Stimulated activated naive CD8-positive, alpha-beta T cell treated with anti-CD3 and anti-CD28 coated beads, Interleukin-15, Interleukin-2, amounts not matched to agents 100 ng/mL and 50 ng/mL, for 24 hours (primary cell): ENCODE measurements around the gene OR56B1.
"Not testable (repeated sequence)": the region's sequence is repeated elsewhere in the genome, so short reads cannot be mapped to it uniquely, and the experiment has no call there.

Source experiments
- H3K27ac Mint-ChIP-seq: one replicate; pipeline ENCODE4 v1.8.0; 2021; ENCODE audit warnings: mild to moderate bottlenecking, mixed read lengths
- H3K27me3 Mint-ChIP-seq: one replicate; pipeline ENCODE4 v1.8.0; 2021; ENCODE audit warnings: mixed read lengths
- H3K36me3 Mint-ChIP-seq: one replicate; pipeline ENCODE4 v1.8.0; 2021; ENCODE audit warnings: low read depth, mixed read lengths
- H3K4me1 Mint-ChIP-seq: one replicate; pipeline ENCODE4 v1.8.0; 2021; ENCODE audit warnings: low read depth, mixed read lengths
- H3K4me3 Mint-ChIP-seq: one replicate; pipeline ENCODE4 v1.8.0; 2021; ENCODE audit warnings: mild to moderate bottlenecking, mixed read lengths
- H3K9me3 Mint-ChIP-seq: one replicate; pipeline ENCODE4 v1.8.0; 2021; ENCODE audit warnings: mixed read lengths

OR56B1 gene

GRCh38 chr11:5705688-5706087 lies 30.6 kb upstream of the OR56B1 start:
- Mint-ChIP-seq H3K4me3 (no peak overlapping the region), H3K36me3 (peaks cover 76% of the 10 kb centered on the region), H3K9me3 (no peaks in the 10 kb centered on the region), H3K4me1 (peaks cover 44% of the 10 kb centered on the region), H3K27me3 (no peaks in the 10 kb centered on the region), H3K27ac (no peak overlapping the region)

- Mint-ChIP-seq H3K4me1 (peaks cover 5% of the 10 kb centered on the region), H3K27ac (no peak overlapping the region), H3K27me3 (no peaks in the 10 kb centered on the region), H3K4me3 (no peak overlapping the region), H3K36me3 (peaks cover 21% of the 10 kb centered on the region), H3K9me3 (no peaks in the 10 kb centered on the region)
Measured at GRCh38 chr11:5712507-5712906, 23.7 kb upstream of the OR56B1 start.

DNA sequence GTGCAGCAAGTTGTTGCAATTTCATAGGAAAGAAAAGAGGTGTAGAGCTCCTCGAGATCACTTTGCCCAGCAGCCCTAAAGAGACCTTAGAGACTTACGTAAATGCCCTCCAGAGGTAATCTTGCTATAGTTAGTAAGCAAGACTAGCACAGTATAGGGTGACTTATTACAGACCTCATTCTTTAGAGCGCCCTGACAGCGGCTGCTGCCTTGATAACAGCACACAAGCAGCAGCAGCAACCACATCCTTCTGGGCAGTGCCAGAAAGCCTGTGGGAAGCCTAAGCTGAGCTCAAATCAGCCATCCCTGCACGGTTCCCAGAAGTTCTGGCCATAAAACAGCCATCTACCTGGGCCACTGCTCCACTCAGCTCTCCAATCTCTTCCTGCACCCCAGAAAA lies 22.6 kb upstream of the OR56B1 start:
- H3K27ac Mint-ChIP-seq, result no peak overlapping the region
- peaks cover 19% of the 10 kb centered on the region for H3K36me3 Mint-ChIP-seq
- H3K4me1 Mint-ChIP-seq, result peaks cover 5% of the 10 kb centered on the region
- peaks cover 5% of the 10 kb centered on the region for H3K9me3 Mint-ChIP-seq
- H3K27me3 Mint-ChIP-seq, result no peaks in the 10 kb centered on the region
- no peak overlapping the region for H3K4me3 Mint-ChIP-seq

DNA sequence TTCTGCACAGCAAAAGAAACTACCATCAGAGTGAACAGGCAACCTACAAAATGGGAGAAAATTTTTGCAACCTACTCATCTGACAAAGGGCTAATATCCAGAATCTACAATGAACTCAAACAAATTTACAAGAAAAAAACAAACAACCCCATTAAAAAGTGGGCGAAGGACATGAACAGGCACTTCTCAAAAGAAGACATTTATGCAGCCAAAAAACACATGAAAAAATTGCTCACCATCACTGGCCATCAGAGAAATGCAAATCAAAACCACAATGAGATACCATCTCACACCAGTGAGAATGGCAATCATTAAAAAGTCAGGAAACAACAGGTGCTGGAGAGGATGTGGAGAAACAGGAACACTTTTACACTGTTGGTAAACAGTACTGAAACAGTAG lies 19.7 kb upstream of the OR56B1 start:
- peaks cover 11% of the 10 kb centered on the region for H3K9me3 Mint-ChIP-seq
- not testable (repeated sequence) for H3K4me3 Mint-ChIP-seq, H3K27me3 Mint-ChIP-seq, H3K36me3 Mint-ChIP-seq, H3K4me1 Mint-ChIP-seq, H3K27ac Mint-ChIP-seq

GRCh38 chr11:5719703-5720495 lies 16.3 kb upstream of the OR56B1 start:
- Mint-ChIP-seq H3K4me1 (no peaks in the 10 kb centered on the region), H3K27me3 (no peaks in the 10 kb centered on the region), H3K36me3 (peaks cover 5% of the 10 kb centered on the region), H3K4me3 (no peak overlapping the region), H3K9me3 (peaks cover 11% of the 10 kb centered on the region), H3K27ac (no peak overlapping the region)

GRCh38 chr11:5722622-5723021 lies 13.6 kb upstream of the OR56B1 start:
- Mint-ChIP-seq H3K36me3 (peaks cover 5% of the 10 kb centered on the region), H3K9me3 (peaks cover 11% of the 10 kb centered on the region), H3K27ac (no peak overlapping the region)

GRCh38 chr11:5726351-5726750 lies 9.9 kb upstream of the OR56B1 start:
- Mint-ChIP-seq H3K4me3 (no peak overlapping the region), H3K27ac (no peak overlapping the region), H3K4me1 (no peaks in the 10 kb centered on the region), H3K9me3 (no peaks in the 10 kb centered on the region), H3K36me3 (no peaks in the 10 kb centered on the region), H3K27me3 (no peaks in the 10 kb centered on the region)

More at GRCh38 chr11:5722622-5723021, 13.6 kb upstream of the OR56B1 start:
- no peaks in the 10 kb centered on the region for H3K4me1 Mint-ChIP-seq
- H3K4me3 Mint-ChIP-seq, result no peak overlapping the region
- H3K27me3 Mint-ChIP-seq, result no peaks in the 10 kb centered on the region

DNA sequence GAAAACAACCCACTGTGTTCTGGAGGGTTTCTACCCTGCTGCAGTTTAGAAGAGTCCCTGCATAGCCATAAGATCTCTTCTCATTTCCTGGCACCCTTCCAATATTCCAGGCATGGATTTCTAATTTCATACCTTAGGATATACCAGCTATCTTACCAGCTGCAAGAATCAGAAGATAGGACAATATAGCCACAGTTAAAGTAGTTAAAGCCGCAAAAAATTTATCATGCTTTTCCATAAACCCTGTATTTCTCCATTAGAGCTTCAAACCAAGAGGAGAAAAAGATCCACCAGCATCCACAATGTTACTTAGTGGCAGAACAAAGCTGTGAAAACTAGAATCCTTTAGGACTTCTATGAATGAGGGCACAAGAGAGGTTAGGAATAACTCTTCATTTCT lies 8.6 kb upstream of the OR56B1 start:
- Mint-ChIP-seq H3K27ac (no peak overlapping the region), H3K36me3 (no peaks in the 10 kb centered on the region), H3K9me3 (no peaks in the 10 kb centered on the region), H3K4me1 (no peaks in the 10 kb centered on the region), H3K27me3 (no peaks in the 10 kb centered on the region), H3K4me3 (no peak overlapping the region)

DNA sequence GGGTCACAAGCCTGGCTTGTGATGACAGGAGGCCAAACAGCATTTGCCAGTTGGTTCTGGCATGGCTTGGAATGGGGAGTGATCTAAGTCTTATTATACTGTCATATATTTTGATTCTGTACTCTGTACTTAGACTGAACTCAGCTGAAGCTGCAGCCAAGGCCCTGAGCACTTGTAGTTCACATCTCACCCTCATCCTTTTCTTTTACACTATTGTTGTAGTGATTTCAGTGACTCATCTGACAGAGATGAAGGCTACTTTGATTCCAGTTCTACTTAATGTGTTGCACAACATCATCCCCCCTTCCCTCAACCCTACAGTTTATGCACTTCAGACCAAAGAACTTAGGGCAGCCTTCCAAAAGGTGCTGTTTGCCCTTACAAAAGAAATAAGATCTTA lies 843 bp downstream of the OR56B1 start:
- Mint-ChIP-seq H3K9me3 (peaks cover 23% of the 10 kb centered on the region), H3K27me3 (peaks cover 7% of the 10 kb centered on the region), H3K27ac (no peak overlapping the region), H3K4me3 (no peak overlapping the region), H3K36me3 (peaks cover 16% of the 10 kb centered on the region), H3K4me1 (no peaks in the 10 kb centered on the region)

DNA sequence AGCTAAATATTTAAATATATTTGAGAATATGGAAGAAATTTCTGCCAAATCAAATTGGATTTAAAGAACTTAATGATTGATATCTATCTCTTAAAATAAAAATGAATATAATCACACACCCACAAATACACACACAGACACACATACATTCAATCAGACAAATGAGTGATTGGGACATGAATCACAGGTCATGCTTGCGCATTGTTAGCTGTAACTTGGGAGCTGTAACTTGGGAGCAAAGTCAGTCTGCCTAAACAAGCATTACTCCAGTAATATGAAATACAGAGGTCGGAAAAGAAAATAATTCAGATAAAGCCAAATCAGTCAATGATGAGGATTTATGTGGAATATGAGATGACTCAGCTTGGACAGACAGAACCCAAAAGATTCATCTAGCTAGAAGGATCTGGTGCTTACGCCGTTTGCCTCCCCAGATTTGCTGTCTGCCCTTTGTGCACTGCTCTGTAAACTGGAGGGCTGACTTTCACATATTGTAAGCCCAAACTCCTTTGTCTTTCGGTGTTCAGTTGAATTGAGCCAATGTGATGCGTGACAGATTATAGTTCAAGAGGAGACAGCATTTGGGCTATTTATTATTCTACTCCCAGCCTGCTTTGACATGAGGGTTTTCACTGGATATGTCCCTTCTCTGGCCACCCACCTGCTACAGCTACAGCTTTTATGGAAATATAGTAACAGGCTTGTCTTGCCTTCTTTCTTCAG lies 1.6 kb downstream of the OR56B1 start:
- Mint-ChIP-seq H3K27me3 (peaks cover 7% of the 10 kb centered on the region), H3K4me3 (no peak overlapping the region), H3K36me3 (peaks cover 16% of the 10 kb centered on the region), H3K4me1 (no peaks in the 10 kb centered on the region), H3K9me3 (peaks cover 25% of the 10 kb centered on the region), H3K27ac (no peak overlapping the region)

GRCh38 chr11:5738431-5738830 lies 2.2 kb downstream of the OR56B1 start:
- Mint-ChIP-seq H3K4me3 (no peak overlapping the region), H3K4me1 (no peaks in the 10 kb centered on the region), H3K36me3 (peaks cover 16% of the 10 kb centered on the region), H3K27ac (no peak overlapping the region), H3K27me3 (peaks cover 7% of the 10 kb centered on the region), H3K9me3 (peaks cover 25% of the 10 kb centered on the region)

- H3K27ac Mint-ChIP-seq, result no peak overlapping the region
- no peaks in the 10 kb centered on the region for H3K36me3 Mint-ChIP-seq
- H3K9me3 Mint-ChIP-seq, result peaks cover 13% of the 10 kb centered on the region
- no peak overlapping the region for H3K4me3 Mint-ChIP-seq
- H3K27me3 Mint-ChIP-seq, result peaks cover 5% of the 10 kb centered on the region
- H3K4me1 Mint-ChIP-seq, result no peaks in the 10 kb centered on the region
Measured at GRCh38 chr11:5746614-5747013, 10.4 kb downstream of the OR56B1 start.

GRCh38 chr11:5749836-5750235 lies 13.6 kb downstream of the OR56B1 start:
- Mint-ChIP-seq H3K27me3 (no peaks in the 10 kb centered on the region), H3K36me3 (no peaks in the 10 kb centered on the region), H3K4me3 (no peak overlapping the region), H3K4me1 (no peaks in the 10 kb centered on the region), H3K9me3 (no peaks in the 10 kb centered on the region), H3K27ac (no peak overlapping the region)

DNA sequence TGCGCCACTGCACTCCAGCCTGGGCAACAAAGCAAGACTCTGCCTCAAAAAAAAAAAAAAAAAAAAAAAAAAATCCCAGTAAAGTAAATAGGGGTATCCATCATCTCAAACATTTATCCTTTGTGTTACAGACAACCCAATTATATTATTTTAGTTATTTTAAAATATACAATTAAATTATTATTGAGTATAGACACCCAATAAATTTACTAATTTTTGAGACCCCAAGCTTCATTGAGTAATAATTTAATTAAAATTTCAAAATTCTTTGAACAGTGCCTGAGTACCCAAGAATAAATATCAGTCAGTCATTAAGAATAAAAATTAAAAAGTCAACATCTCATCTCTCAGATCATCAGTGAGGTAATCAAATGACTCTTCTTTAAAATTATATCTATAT lies 17.7 kb downstream of the OR56B1 start, which contains the start of gene OR52N4:
OR52N4 (plus strand) TSS at position 301 of the 400 bp plus-strand sequence. CDS start 498 bp downstream, outside the sequence.
- Mint-ChIP-seq H3K4me1 (no peaks in the 10 kb centered on the region), H3K36me3 (no peaks in the 10 kb centered on the region), H3K9me3 (no peaks in the 10 kb centered on the region), H3K4me3 (no peak within 1 kb of the TSS), H3K27ac (no peak within 1 kb of the TSS), H3K27me3 (no peaks in the 10 kb centered on the region)

DNA sequence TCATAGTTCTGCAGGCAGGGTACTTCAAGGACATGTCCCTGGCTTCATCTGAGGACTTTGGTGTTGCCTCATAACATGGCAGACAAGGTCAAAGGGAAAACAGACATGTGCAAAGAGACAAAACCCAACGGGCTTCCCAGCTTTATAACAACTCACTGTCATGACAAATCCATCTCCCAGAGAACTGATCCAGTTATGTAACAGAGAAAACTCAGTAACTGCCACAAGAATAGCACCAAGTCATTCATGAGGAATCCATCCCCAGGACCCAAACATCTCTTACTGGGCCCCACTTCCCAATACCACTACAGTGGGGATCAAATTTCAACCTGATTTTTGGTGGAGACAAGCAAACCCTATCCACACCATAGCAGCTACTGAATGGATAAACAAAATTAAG lies 30.8 kb downstream of the OR56B1 start:
- no peaks in the 10 kb centered on the region for H3K4me1 Mint-ChIP-seq

More for the DNA sequence above, 30.8 kb downstream of the OR56B1 start:
- H3K27me3 Mint-ChIP-seq, result no peaks in the 10 kb centered on the region
- H3K27ac Mint-ChIP-seq, result no peak overlapping the region
- no peak overlapping the region for H3K4me3 Mint-ChIP-seq
- no peaks in the 10 kb centered on the region for H3K36me3 Mint-ChIP-seq
- H3K9me3 Mint-ChIP-seq, result no peaks in the 10 kb centered on the region
